Measurements from ENCODE around the gene UBAP1L.
A peak's percentile ranks its signal among the peaks of the same experiment; 100 is the strongest.
"Not testable (repeated sequence)": the region's sequence is repeated elsewhere in the genome, so short reads cannot be mapped to it uniquely, and the experiment has no call there.

Gene UBAP1L

GRCh38 chr15:65062061-65062460, 52.9 kb downstream of the UBAP1L start:
- no peak for DNase-seq

- no peak for DNase-seq
These were observed 54.2 kb downstream of the UBAP1L start for GRCh38 chr15:65060641-65061397.

- DNase-seq = no peak
These were observed 54.9 kb downstream of the UBAP1L start for GRCh38 chr15:65059931-65060596.

GRCh38 chr15:65059369-65059750, 55.6 kb downstream of the UBAP1L start:
- DNase-seq = no peak

GRCh38 chr15:65058394-65059368, 56.3 kb downstream of the UBAP1L start:
- no peak for DNase-seq

- DNase-seq = no peak
These were observed 57.5 kb downstream of the UBAP1L start for GRCh38 chr15:65057549-65057940.

- no peak for DNase-seq
These were observed 58.0 kb downstream of the UBAP1L start for GRCh38 chr15:65056868-65057548.

GRCh38 chr15:65056106-65056505, 58.9 kb downstream of the UBAP1L start:
- DNase-seq = no peak

- DNase-seq = no peak
These were observed 59.7 kb downstream of the UBAP1L start for GRCh38 chr15:65055201-65055870.

- no peak for DNase-seq
These were observed 60.4 kb downstream of the UBAP1L start for GRCh38 chr15:65054333-65055200.

GRCh38 chr15:65052956-65053355, 62.0 kb downstream of the UBAP1L start:
- no peak for DNase-seq

- no peak for DNase-seq
These were observed 63.7 kb downstream of the UBAP1L start for GRCh38 chr15:65051266-65051665.

- no peak for DNase-seq
These were observed 64.7 kb downstream of the UBAP1L start for GRCh38 chr15:65050270-65050669.

- DNase-seq = peak; percentile 78
These were observed 65.6 kb downstream of the UBAP1L start for GRCh38 chr15:65049418-65049840.

GRCh38 chr15:65048241-65048640, 66.8 kb downstream of the UBAP1L start:
- DNase-seq = no peak

- DNase-seq = no peak
These were observed 70.1 kb downstream of the UBAP1L start, which contains the start of gene SLC51B for GRCh38 chr15:65044724-65045481. TSS of gene SLC51B (plus strand) at chr15:65045387. CDS start at chr15:65050005, 4,618 bp downstream.

GRCh38 chr15:65044218-65044617, 70.8 kb downstream of the UBAP1L start:
- DNase-seq = not testable (repeated sequence)

- DNase-seq = no peak
These were observed 72.1 kb downstream of the UBAP1L start for GRCh38 chr15:65042776-65043327.
